PC-3 (cell line): ENCODE measurements around the gene GALNTL6. TPM values are rescaled to one million over a fixed set of nuclear protein-coding genes. Genes with fewer than 3 reads are reported as not detected.

Source experiments
- ATAC-seq: fragments of 200-7000 bp; cut with Tn5 transposase; 2 replicates; pipeline ENCODE4 v1.9.1; 2020; ENCODE audit warnings: mild to moderate bottlenecking, moderate library complexity
- BruUV-seq: library from RNA; stranded (reverse); fragments of 400-500 nt; replicated peaks from 2 replicates; lab custom pipeline; 2021; lab: Mats Ljungman, UMichigan
- CTCF ChIA-PET: fragments of 300-600 bp; sonication (Branson Sonifier 250); formaldehyde crosslinking; loops from one replicate; lab custom pipeline; 2022; ENCODE audit warnings: antibody characterized with exemption; lab: Charles Lee
- POLR2A ChIA-PET: fragments of 300-600 bp; sonication (Branson Sonifier 250); formaldehyde crosslinking; loops from one replicate; lab custom pipeline; 2022; ENCODE audit warnings: antibody characterized with exemption; ENCODE audit not compliant: unreplicated experiment; lab: Charles Lee
- DNase-seq: peaks from one replicate; pipeline ENCODE4 v3.0.0-alpha.2; 2015
- H2AFZ ChIP-seq: fragments of 300-600 bp; sonication (generic); 2 replicates; pipeline ENCODE4 v1.6.0; 2016; ENCODE audit warnings: antibody characterized with exemption, low read length
- H3F3A ChIP-seq: fragments of 300-600 bp; sonication (generic); one replicate; pipeline ENCODE4 v1.6.0; 2017; ENCODE audit warnings: antibody characterized with exemption, low read length, control low read depth, mild to moderate bottlenecking; ENCODE audit not compliant: unreplicated experiment
- H3K27ac ChIP-seq: fragments of 300-600 bp; sonication (generic); 2 replicates; pipeline ENCODE4 v1.5.1; 2016; ENCODE audit warnings: mild to moderate bottlenecking, low read length
- H3K27me3 ChIP-seq: fragments of 300-600 bp; sonication (generic); 2 replicates; pipeline ENCODE4 v1.6.1; 2016; ENCODE audit warnings: low read length, mixed read lengths
- H3K36me3 ChIP-seq: fragments of 300-600 bp; sonication (generic); 2 replicates; pipeline ENCODE4 v1.6.1; 2016; ENCODE audit warnings: low read depth, mixed run types, low read length, mixed read lengths
- H3K4me1 ChIP-seq: fragments of 300-600 bp; sonication (generic); 2 replicates; pipeline ENCODE4 v1.5.1; 2016; ENCODE audit warnings: low read length; ENCODE audit not compliant: insufficient read depth
- H3K4me2 ChIP-seq: fragments of 300-600 bp; sonication (generic); 2 replicates; pipeline ENCODE4 v1.6.0; 2016; ENCODE audit warnings: low read length
- H3K4me3 ChIP-seq: fragments of 300-600 bp; sonication (generic); 2 replicates; pipeline ENCODE4 v1.5.1; 2016; ENCODE audit warnings: mild to moderate bottlenecking, low read length, mixed read lengths
- H3K79me2 ChIP-seq: fragments of 300-600 bp; sonication (generic); 2 replicates; pipeline ENCODE4 v1.6.1; 2017; ENCODE audit warnings: low read length, mixed read lengths
- H3K9ac ChIP-seq: fragments of 300-600 bp; sonication (generic); 2 replicates; pipeline ENCODE4 v1.6.0; 2016; ENCODE audit warnings: mild to moderate bottlenecking, low read length
- H3K9me2 ChIP-seq: fragments of 300-600 bp; sonication (generic); replicated peaks from 2 replicates; pipeline ENCODE4 v1.6.1; 2016; ENCODE audit warnings: mixed run types, low read length, mixed read lengths
- H3K9me3 ChIP-seq: fragments of 300-600 bp; sonication (generic); 2 replicates; pipeline ENCODE4 v1.6.1; 2016; ENCODE audit warnings: low read length, mixed read lengths
- H4K20me1 ChIP-seq: fragments of 300-600 bp; sonication (generic); 2 replicates; pipeline ENCODE4 v1.6.1; 2016; ENCODE audit warnings: low read length, mixed read lengths
- EZH2 ChIP-seq: fragments of 300-600 bp; sonication (generic); IDR thresholded peaks from one replicate; pipeline ENCODE4 v1.6.1; 2017; ENCODE audit warnings: antibody characterized with exemption, mild to moderate bottlenecking, low read length; ENCODE audit not compliant: unreplicated experiment
- EZH2phosphoT487 ChIP-seq: fragments of 300-600 bp; sonication (generic); IDR thresholded peaks from 2 replicates; pipeline ENCODE4 v1.6.1; 2018; ENCODE audit warnings: mild to moderate bottlenecking, antibody characterized with exemption, low read length, borderline replicate concordance
- intact Hi-C: fragments of 100-400 bp; cut with micrococcal nuclease; formaldehyde crosslinking; loops from 2 replicates; pipeline ENCODE4 v1.9.0; 2023
- total RNA-seq: library from RNA; depleted of rRNA; stranded (reverse); fragments of >200 nt; gene quantifications from 2 replicates; pipeline ENCODE4 v1.2.3, GENCODE V29; 2014
- TF ChIP-seq, protein P1 (sequence below): fragments of 300-600 bp; sonication (generic); conservative IDR thresholded peaks from 2 replicates; pipeline ENCODE4 v1.5.1; 2017; ENCODE audit warnings: antibody characterized with exemption, low read depth, mild to moderate bottlenecking, low read length

GALNTL6 gene
- total RNA-seq, 1 experiment from 2014 or later = not detected

DNA sequence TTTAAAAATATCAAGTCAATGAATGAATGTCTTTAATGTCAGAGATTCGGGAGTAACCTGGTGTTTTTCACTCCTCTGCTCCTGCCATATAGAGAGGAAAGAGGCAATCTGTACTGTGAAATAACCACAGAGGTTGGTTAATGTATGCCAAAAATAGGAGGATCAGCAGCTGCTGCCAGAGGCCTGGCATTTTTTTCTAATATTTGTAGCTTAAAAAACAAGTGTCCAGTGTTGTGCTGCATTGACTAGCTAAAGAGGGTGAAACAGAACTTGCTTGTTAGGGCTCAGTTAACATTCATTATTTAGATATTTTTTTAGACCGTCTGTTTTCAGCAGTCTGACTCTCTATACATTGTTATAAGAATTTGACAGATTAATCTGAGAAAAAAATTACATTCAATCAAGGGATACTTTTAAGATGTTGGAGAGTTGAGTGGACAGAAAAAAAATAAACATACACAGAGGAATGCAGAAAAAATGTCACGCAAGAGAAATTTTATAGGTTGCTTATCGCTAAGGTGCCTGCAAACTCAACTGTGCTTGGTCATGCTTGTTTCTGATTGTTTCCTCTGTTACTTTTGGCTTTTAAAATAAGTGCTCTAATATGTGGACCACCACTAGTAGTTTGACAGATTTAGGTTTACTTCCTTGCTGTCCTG lies 963.1 kb downstream of the GALNTL6 start:
- Histone ChIP-seq H3K9me3 (no peaks in the 10 kb centered on the region), H3K27me3 (no peaks in the 10 kb centered on the region), H3K27ac (no peak overlapping the region), H4K20me1 (no peaks in the 10 kb centered on the region), H3K9me2 (no peaks in the 10 kb centered on the region), H3K36me3 (no peaks in the 10 kb centered on the region), H3K9ac (no peak overlapping the region), H3K4me2 (no peak overlapping the region), H3F3A (no peaks in the 10 kb centered on the region), H3K79me2 (no peaks in the 10 kb centered on the region), H3K4me1 (no peaks in the 10 kb centered on the region), H3K4me3 (no peak overlapping the region), H2AFZ (no peak overlapping the region)
- no peak for ATAC-seq
- POLR2A ChIA-PET = no interaction called here
- CTCF ChIA-PET = no interaction called here
- TF ChIP-seq EZH2 (no peak), EZH2phosphoT487 (no peak)
- TF ChIP-seq, protein P1, sequence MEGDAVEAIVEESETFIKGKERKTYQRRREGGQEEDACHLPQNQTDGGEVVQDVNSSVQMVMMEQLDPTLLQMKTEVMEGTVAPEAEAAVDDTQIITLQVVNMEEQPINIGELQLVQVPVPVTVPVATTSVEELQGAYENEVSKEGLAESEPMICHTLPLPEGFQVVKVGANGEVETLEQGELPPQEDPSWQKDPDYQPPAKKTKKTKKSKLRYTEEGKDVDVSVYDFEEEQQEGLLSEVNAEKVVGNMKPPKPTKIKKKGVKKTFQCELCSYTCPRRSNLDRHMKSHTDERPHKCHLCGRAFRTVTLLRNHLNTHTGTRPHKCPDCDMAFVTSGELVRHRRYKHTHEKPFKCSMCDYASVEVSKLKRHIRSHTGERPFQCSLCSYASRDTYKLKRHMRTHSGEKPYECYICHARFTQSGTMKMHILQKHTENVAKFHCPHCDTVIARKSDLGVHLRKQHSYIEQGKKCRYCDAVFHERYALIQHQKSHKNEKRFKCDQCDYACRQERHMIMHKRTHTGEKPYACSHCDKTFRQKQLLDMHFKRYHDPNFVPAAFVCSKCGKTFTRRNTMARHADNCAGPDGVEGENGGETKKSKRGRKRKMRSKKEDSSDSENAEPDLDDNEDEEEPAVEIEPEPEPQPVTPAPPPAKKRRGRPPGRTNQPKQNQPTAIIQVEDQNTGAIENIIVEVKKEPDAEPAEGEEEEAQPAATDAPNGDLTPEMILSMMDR = no peak
- BruUV-seq = no TSS peak
- no peak for DNase-seq
- intact Hi-C loops = no loop called here

DNA sequence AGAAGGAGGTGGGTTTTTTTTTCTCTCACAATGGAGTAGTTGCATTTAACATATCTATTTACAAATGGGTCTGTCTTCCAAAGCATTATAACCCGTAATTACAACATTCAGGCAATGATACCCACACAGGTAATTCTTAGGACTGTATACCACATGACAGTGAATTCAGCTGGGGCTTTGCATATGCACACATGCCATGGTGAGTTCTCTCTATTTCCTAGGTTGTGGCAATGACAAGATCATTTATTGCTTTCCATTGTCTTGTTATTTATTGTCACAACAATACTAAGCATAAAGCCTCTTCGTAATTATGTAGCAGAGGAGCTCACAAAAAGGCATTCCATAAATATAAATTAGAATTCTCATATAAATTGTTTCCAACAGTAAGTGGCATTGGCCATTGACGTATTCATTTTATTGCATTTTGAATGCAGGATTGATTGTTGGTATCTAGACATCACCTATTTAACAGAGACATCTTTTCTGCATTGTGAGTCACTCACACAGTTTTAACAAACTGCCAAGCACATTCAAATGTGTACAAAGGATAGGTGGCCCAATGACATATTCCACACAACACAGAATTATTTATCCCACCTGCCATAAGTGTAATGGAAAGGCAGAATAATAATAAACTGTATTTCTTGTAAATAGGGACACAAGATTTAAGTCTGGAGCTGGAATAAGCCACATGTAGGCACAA lies 964.7 kb downstream of the GALNTL6 start:
- Histone ChIP-seq H3K4me3 (no peak overlapping the region), H3K4me1 (no peaks in the 10 kb centered on the region), H3F3A (no peaks in the 10 kb centered on the region), H2AFZ (no peak overlapping the region), H3K4me2 (no peak overlapping the region), H4K20me1 (no peaks in the 10 kb centered on the region), H3K9me2 (no peaks in the 10 kb centered on the region), H3K36me3 (no peaks in the 10 kb centered on the region), H3K79me2 (no peaks in the 10 kb centered on the region), H3K9me3 (no peaks in the 10 kb centered on the region), H3K9ac (no peak overlapping the region), H3K27ac (no peak overlapping the region), H3K27me3 (no peaks in the 10 kb centered on the region)
- ATAC-seq (no peak), DNase-seq (no peak)
- ChIA-PET POLR2A (no interaction called here), CTCF (no interaction called here)
- TF ChIP-seq EZH2 = no peak
- TF ChIP-seq EZH2phosphoT487 = no peak
- TF ChIP-seq, protein P1 = no peak
- intact Hi-C loops = no loop called here
- BruUV-seq = no TSS peak

DNA sequence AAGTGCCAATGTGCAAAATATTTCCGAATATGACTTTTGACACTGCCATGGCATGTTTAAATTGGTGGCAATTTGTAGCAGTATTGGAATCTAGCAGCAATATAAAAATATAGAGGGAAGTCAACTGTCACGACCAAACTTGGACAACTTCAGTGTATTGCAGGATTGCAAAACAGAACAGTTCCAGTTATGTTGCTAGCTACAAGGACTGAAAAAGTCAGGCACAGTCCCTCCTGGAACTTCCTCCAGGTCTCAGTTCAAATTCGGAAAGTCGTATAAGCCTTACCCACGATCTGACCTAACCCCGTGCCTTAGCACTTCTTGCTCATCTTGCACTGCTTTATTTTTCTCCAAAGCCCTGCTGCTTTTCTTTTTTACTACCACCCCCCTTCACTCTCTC lies 965.4 kb downstream of the GALNTL6 start:
- Histone ChIP-seq H3K9ac (no peak overlapping the region), H3F3A (no peaks in the 10 kb centered on the region), H2AFZ (no peak overlapping the region), H3K79me2 (no peaks in the 10 kb centered on the region), H3K27ac (no peak overlapping the region), H4K20me1 (no peaks in the 10 kb centered on the region), H3K36me3 (no peaks in the 10 kb centered on the region), H3K9me2 (no peaks in the 10 kb centered on the region), H3K27me3 (no peaks in the 10 kb centered on the region), H3K4me2 (no peak overlapping the region), H3K4me3 (no peak overlapping the region), H3K4me1 (no peaks in the 10 kb centered on the region), H3K9me3 (no peaks in the 10 kb centered on the region)
- CTCF ChIA-PET = no interaction called here
- ATAC-seq = no peak
- intact Hi-C loops = no loop called here
- POLR2A ChIA-PET = no interaction called here
- no peak for DNase-seq
- BruUV-seq = no TSS peak
- TF ChIP-seq, protein P1 = no peak
- TF ChIP-seq EZH2 (no peak), EZH2phosphoT487 (no peak)
